GM23338 (cell line): ENCODE results near the gene IRF8.

ENCODE experiments used
- CREB1 ChIP-seq: fragments of 250-450 bp; sonication (Bioruptor Pico); IDR thresholded peaks from 2 replicates; pipeline ENCODE4 v1.5.0; 2020; ENCODE audit warnings: low read depth, mild to moderate bottlenecking, moderate library complexity
- ETS1 ChIP-seq: IDR thresholded peaks from 2 replicates; pipeline ENCODE4 v1.6.1; 2016; ENCODE audit warnings: antibody characterized with exemption
- EZH2 ChIP-seq: fragments of 200-600 bp; sonication (generic); IDR thresholded peaks from one replicate; pipeline ENCODE4 v1.8.0; 2017; ENCODE audit warnings: antibody characterized with exemption, mild to moderate bottlenecking, low read depth; ENCODE audit not compliant: unreplicated experiment
- EZH2phosphoT487 ChIP-seq: fragments of 200-600 bp; sonication (generic); IDR thresholded peaks from one replicate; pipeline ENCODE4 v1.8.1; 2018; ENCODE audit warnings: antibody characterized with exemption; ENCODE audit not compliant: unreplicated experiment
- JUNB ChIP-seq: IDR thresholded peaks from one replicate; pipeline ENCODE4 v1.6.1; 2016; ENCODE audit warnings: antibody characterized with exemption; ENCODE audit not compliant: unreplicated experiment
- NANOG ChIP-seq: IDR thresholded peaks from 2 replicates; pipeline ENCODE4 v1.6.1; 2016; ENCODE audit warnings: antibody characterized with exemption, borderline replicate concordance
- POLR2AphosphoS5 ChIP-seq: IDR thresholded peaks from 2 replicates; pipeline ENCODE4 v1.6.1; 2016; ENCODE audit warnings: antibody characterized with exemption, low read depth
- REST ChIP-seq: IDR thresholded peaks from one replicate; pipeline ENCODE4 v1.6.1; 2018; ENCODE audit warnings: antibody characterized with exemption; ENCODE audit not compliant: unreplicated experiment
- ZNF331 ChIP-seq: fragments of 250-450 bp; sonication (Bioruptor Pico); IDR thresholded peaks from 2 replicates; pipeline ENCODE4 v1.5.0; 2020; ENCODE audit warnings: low read depth, mild to moderate bottlenecking, moderate library complexity
- ZNF462 ChIP-seq: fragments of 250-450 bp; sonication (Bioruptor Pico); IDR thresholded peaks from 2 replicates; pipeline ENCODE4 v1.5.0; 2020; ENCODE audit warnings: mild to moderate bottlenecking, moderate library complexity
- TF ChIP-seq, protein P1 (sequence below), 2 experiments: fragments of 200-600 bp in 1 of 2; sonication (generic) in 1 of 2; conservative IDR thresholded peaks; 2 replicates each; pipeline versions ENCODE4 v1.5.1 to v1.6.1; 2016 to 2017; ENCODE audit warnings: antibody characterized with exemption in 2 of 2, low read depth in 2 of 2, mild to moderate bottlenecking in 2 of 2, moderate library complexity in 1 of 2

- TF ChIP-seq NANOG (no peak), EZH2 (no peak), EZH2phosphoT487 (no peak), POLR2AphosphoS5 (no peak), REST (no peak), CREB1 (no peak), ZNF331 (CRISPR knock-in tag) (no peak), JUNB (no peak), ZNF462 (CRISPR knock-in tag) (no peak), ETS1 (no peak)
- TF ChIP-seq, protein P1, sequence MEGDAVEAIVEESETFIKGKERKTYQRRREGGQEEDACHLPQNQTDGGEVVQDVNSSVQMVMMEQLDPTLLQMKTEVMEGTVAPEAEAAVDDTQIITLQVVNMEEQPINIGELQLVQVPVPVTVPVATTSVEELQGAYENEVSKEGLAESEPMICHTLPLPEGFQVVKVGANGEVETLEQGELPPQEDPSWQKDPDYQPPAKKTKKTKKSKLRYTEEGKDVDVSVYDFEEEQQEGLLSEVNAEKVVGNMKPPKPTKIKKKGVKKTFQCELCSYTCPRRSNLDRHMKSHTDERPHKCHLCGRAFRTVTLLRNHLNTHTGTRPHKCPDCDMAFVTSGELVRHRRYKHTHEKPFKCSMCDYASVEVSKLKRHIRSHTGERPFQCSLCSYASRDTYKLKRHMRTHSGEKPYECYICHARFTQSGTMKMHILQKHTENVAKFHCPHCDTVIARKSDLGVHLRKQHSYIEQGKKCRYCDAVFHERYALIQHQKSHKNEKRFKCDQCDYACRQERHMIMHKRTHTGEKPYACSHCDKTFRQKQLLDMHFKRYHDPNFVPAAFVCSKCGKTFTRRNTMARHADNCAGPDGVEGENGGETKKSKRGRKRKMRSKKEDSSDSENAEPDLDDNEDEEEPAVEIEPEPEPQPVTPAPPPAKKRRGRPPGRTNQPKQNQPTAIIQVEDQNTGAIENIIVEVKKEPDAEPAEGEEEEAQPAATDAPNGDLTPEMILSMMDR (conservative IDR thresholded peaks at IDR 0.05; ENCODE audit: low read depth in 2 of 2), result no peak
Observed at GRCh38 chr16:85915125-85915845, 16.3 kb downstream of the IRF8 start.
